Neural cell (in vitro differentiated cells): ENCODE data around the gene ETNK2. TPM values are rescaled to one million over a fixed set of nuclear protein-coding genes. Genes with fewer than 3 reads are reported as not detected.

Source experiments
- H2AFZ ChIP-seq: fragments of 200-600, 300-800 bp; sonication (generic), shearing (Covaris generic); 2 replicates; pipeline ENCODE4 v1.6.0; 2014; ENCODE audit warnings: low read depth, mild to moderate bottlenecking, antibody characterized with exemption, low read length, moderate library complexity
- H3F3A ChIP-seq: fragments of 200-600 bp; shearing (Covaris generic); 2 replicates; pipeline ENCODE4 v1.6.1; 2016; ENCODE audit warnings: mild to moderate bottlenecking, moderate library complexity, mixed read lengths, antibody characterized with exemption, low read length; ENCODE audit not compliant: insufficient read depth, poor library complexity, severe bottlenecking
- H3K27ac ChIP-seq: fragments of 200-600, 300-800 bp; sonication (generic), shearing (Covaris generic); 2 replicates; pipeline ENCODE4 v1.5.1; 2014; ENCODE audit warnings: mild to moderate bottlenecking, low read length, moderate library complexity
- H3K27me3 ChIP-seq: fragments of 300-800, 200-600 bp; sonication (generic), shearing (Covaris generic); 2 replicates; pipeline ENCODE4 v1.6.0; 2014; ENCODE audit warnings: mild to moderate bottlenecking, low read depth, low read length, moderate library complexity; ENCODE audit not compliant: insufficient read depth
- H3K36me3 ChIP-seq: fragments of 300-800, 200-600 bp; sonication (generic), shearing (Covaris generic); 2 replicates; pipeline ENCODE4 v1.5.1; 2014; ENCODE audit warnings: mild to moderate bottlenecking, antibody characterized with exemption, low read length, moderate library complexity; ENCODE audit not compliant: insufficient read depth
- H3K4me2 ChIP-seq: fragments of 300-800, 200-600 bp; sonication (generic), shearing (Covaris generic); 2 replicates; pipeline ENCODE4 v1.6.0; 2014; ENCODE audit warnings: mild to moderate bottlenecking, low read length
- H3K4me3 ChIP-seq: fragments of 300-800, 200-600 bp; sonication (generic), shearing (Covaris generic); 2 replicates; pipeline ENCODE4 v1.5.1; 2014; ENCODE audit warnings: mild to moderate bottlenecking, low read length, moderate library complexity
- H3K79me2 ChIP-seq: fragments of 200-600 bp; shearing (Covaris generic); replicated peaks from 2 replicates; pipeline ENCODE4 v1.6.0; 2014; ENCODE audit warnings: mild to moderate bottlenecking, low read length, moderate library complexity; ENCODE audit not compliant: insufficient read depth
- H3K9ac ChIP-seq: fragments of 300-800, 200-600 bp; sonication (generic), shearing (Covaris generic); 2 replicates; pipeline ENCODE4 v1.6.1; 2016; ENCODE audit warnings: mild to moderate bottlenecking, low read length, mixed read lengths
- H3K9me2 ChIP-seq: fragments of 200-600 bp; shearing (Covaris generic); 2 replicates; pipeline ENCODE4 v1.6.1; 2016; ENCODE audit warnings: mild to moderate bottlenecking, low read length, mixed read lengths; ENCODE audit not compliant: insufficient read depth
- H3K9me3 ChIP-seq: fragments of 200-600, 300-800 bp; sonication (generic), shearing (Covaris generic); 2 replicates; pipeline ENCODE4 v1.6.1; 2016; ENCODE audit warnings: mild to moderate bottlenecking, mixed run types, low read length, moderate library complexity, mixed read lengths
- H4K20me1 ChIP-seq: fragments of 200-600 bp; shearing (Covaris generic); 2 replicates; pipeline ENCODE4 v1.6.1; 2016; ENCODE audit warnings: mild to moderate bottlenecking, mixed run types; ENCODE audit not compliant: insufficient read depth
- CTCF ChIP-seq: fragments of 450-650 bp; IDR thresholded peaks from 2 replicates; pipeline ENCODE4 v1.5.1; 2014; ENCODE audit warnings: antibody characterized with exemption, mild to moderate bottlenecking, moderate library complexity; ENCODE audit not compliant: poor library complexity, severe bottlenecking
- EP300 ChIP-seq: fragments of 450-650 bp; conservative IDR thresholded peaks from 2 replicates; pipeline ENCODE4 v1.6.1; 2014; ENCODE audit warnings: antibody characterized with exemption, mild to moderate bottlenecking, moderate library complexity; ENCODE audit not compliant: poor library complexity, severe bottlenecking
- EZH2 ChIP-seq: fragments of 200-600, 300-800 bp; shearing (Covaris generic), sonication (generic); IDR thresholded peaks from 2 replicates; pipeline ENCODE4 v1.6.1; 2014; ENCODE audit warnings: antibody characterized with exemption, low read length, borderline replicate concordance, mild to moderate bottlenecking; ENCODE audit not compliant: insufficient read depth, poor library complexity, severe bottlenecking
- MXI1 ChIP-seq: fragments of 450-650 bp; conservative IDR thresholded peaks from 2 replicates; pipeline ENCODE4 v1.6.1; 2014; ENCODE audit warnings: antibody characterized with exemption, mild to moderate bottlenecking; ENCODE audit not compliant: poor library complexity, severe bottlenecking
- POLR2AphosphoS5 ChIP-seq: IDR thresholded peaks from 2 replicates; pipeline ENCODE4 v1.6.1; 2012
- RAD21 ChIP-seq: fragments of 450-650 bp; conservative IDR thresholded peaks from 2 replicates; pipeline ENCODE4 v1.6.1; 2014; ENCODE audit warnings: antibody characterized with exemption, mild to moderate bottlenecking, moderate library complexity
- REST ChIP-seq: IDR thresholded peaks from 2 replicates; pipeline ENCODE4 v1.6.1; 2012; ENCODE audit warnings: borderline replicate concordance
- SMC3 ChIP-seq: fragments of 450-650 bp; conservative IDR thresholded peaks from 2 replicates; pipeline ENCODE4 v1.6.1; 2014; ENCODE audit warnings: antibody characterized with exemption, mild to moderate bottlenecking, moderate library complexity; ENCODE audit not compliant: poor library complexity
- TAF1 ChIP-seq: IDR thresholded peaks from 2 replicates; pipeline ENCODE4 v1.6.1; 2012; ENCODE audit warnings: low read depth
- polyA plus RNA-seq: library from polyadenylated mRNA; depleted of rRNA; stranded (reverse); fragments of >200 nt; gene quantifications from 2 replicates; pipeline ENCODE4 v1.2.3, GENCODE V29; 2014

The ETNK2 gene
- polyA plus RNA-seq, 1 donor from 2014 or later = 26.7 TPM

GRCh38 chr1:204154568-204155255 lies 2.9 kb upstream of the ETNK2 start:
- TF ChIP-seq POLR2AphosphoS5 (no peak), TAF1 (no peak), EZH2 (no peak), SMC3 (no peak), MXI1 (no peak), EP300 (no peak), CTCF (no peak), RAD21 (no peak), REST (no peak)
- no peaks in the 10 kb centered on the region for H3F3A ChIP-seq

GRCh38 chr1:204153667-204154066 lies 1.8 kb upstream of the ETNK2 start:
- Histone ChIP-seq H3K4me3 (no peak overlapping the region), H3K4me2 (no peak overlapping the region), H3K9me3 (no peaks in the 10 kb centered on the region), H3K36me3 (no peaks in the 10 kb centered on the region), H3K79me2 (no peaks in the 10 kb centered on the region), H3F3A (no peaks in the 10 kb centered on the region), H2AFZ (no peak overlapping the region), H3K27ac (no peak overlapping the region), H3K9me2 (no peaks in the 10 kb centered on the region), H4K20me1 (no peaks in the 10 kb centered on the region), H3K9ac (no peak overlapping the region), H3K27me3 (peaks cover 29% of the 10 kb centered on the region)
- TF ChIP-seq RAD21 = no peak
- TF ChIP-seq EZH2 = no peak
- no peak for TF ChIP-seq TAF1
- no peak for TF ChIP-seq EP300
- no peak for TF ChIP-seq SMC3
- TF ChIP-seq MXI1 = no peak
- TF ChIP-seq REST = no peak
- no peak for TF ChIP-seq CTCF
- no peak for TF ChIP-seq POLR2AphosphoS5

More at GRCh38 chr1:204154568-204155255, 2.9 kb upstream of the ETNK2 start:
- no peak overlapping the region for H3K9ac ChIP-seq
- no peak overlapping the region for H3K4me3 ChIP-seq
- no peaks in the 10 kb centered on the region for H3K9me2 ChIP-seq
- no peak overlapping the region for H3K4me2 ChIP-seq
- H4K20me1 ChIP-seq = no peaks in the 10 kb centered on the region
- H3K27ac ChIP-seq = no peak overlapping the region
- no peaks in the 10 kb centered on the region for H3K79me2 ChIP-seq
- no peaks in the 10 kb centered on the region for H3K9me3 ChIP-seq
- H3K36me3 ChIP-seq = no peaks in the 10 kb centered on the region
- H2AFZ ChIP-seq = no peak overlapping the region
- H3K27me3 ChIP-seq = peaks cover 29% of the 10 kb centered on the region
